Vagina (tissue), 2 donors: ENCODE measurements around the gene SRPK3.

Experiments
- CTCF ChIP-seq, 3 experiments: fragments of 450-650 bp in 2 of 3; fragments of 200-600 bp in 1 of 3; sonication (generic) in 1 of 3; IDR thresholded peaks; one replicate each; pipeline ENCODE4 v1.5.1; 2017 to 2019; ENCODE audit warnings: antibody characterized with exemption in 3 of 3, mild to moderate bottlenecking in 2 of 3, moderate library complexity in 2 of 3
- POLR2A ChIP-seq, 2 donors: fragments of 450-650 bp; IDR thresholded peaks; one replicate each; pipeline ENCODE4 v1.6.1; 2017; ENCODE audit warnings: antibody characterized with exemption in 2 of 2, mild to moderate bottlenecking in 2 of 2, moderate library complexity in 2 of 2

- no peak for TF ChIP-seq CTCF (IDR thresholded peaks at IDR 0.05)
- TF ChIP-seq POLR2A (IDR thresholded peaks at IDR 0.05), result no peak
These were observed 24.6 kb downstream of the SRPK3 start for GRCh38 chrX:153805436-153805835.
